ENCODE results near the gene TOR2A. TPM values are rescaled to one million over a fixed set of nuclear protein-coding genes. Genes with fewer than 3 reads are reported as not detected.

Gene TOR2A
- total and polyA plus RNA-seq, 2 experiments from 2014 or later = 16.8 to 28.8 TPM

DNA sequence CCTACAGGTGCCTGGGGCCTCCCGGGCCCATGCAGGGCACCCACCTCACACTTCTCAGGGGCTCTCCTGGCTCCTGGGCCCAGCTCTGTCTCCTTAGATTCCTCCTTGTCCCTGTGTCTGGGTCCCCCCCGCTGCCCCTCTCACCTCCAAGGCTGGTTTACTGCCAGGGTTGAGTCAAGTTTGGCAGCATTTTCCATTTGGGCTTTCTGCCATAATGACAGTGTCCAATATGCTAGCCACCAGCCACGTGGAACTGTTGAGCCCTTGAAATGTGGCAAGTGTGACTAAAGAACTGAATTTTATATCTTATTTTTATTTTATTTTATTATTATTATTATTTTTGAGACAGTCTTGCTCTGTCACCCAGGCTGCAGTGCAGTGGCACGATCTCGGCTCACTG lies 17.3 kb downstream of the TOR2A start:
- Histone ChIP-seq H3K4me3 (no peak overlapping the region), H3K79me2 (no peaks in the 10 kb centered on the region), H3K4me2 (no peak overlapping the region), H3K4me1 (ENCODE audit: insufficient read depth) (no peaks in the 10 kb centered on the region), H3K27me3 (no peaks in the 10 kb centered on the region), H3K27ac (no peak overlapping the region), H3K9me3 (ENCODE audit: low read depth) (no peaks in the 10 kb centered on the region), H2AFZ (no peak overlapping the region), H4K20me1 (ENCODE audit: insufficient read depth, poor library complexity, severe bottlenecking) (no peaks in the 10 kb centered on the region), H3K9me2 (replicated peaks; ENCODE audit: insufficient read depth) (no peaks in the 10 kb centered on the region), H3K36me3 (replicated peaks; ENCODE audit: insufficient read depth, low read depth) (no peaks in the 10 kb centered on the region)
- no peak for TF ChIP-seq CTCF (IDR thresholded peaks at IDR 0.05; ENCODE audit: poor library complexity)
- TF ChIP-seq EZH2phosphoT487 (IDR thresholded peaks at IDR 0.05; ENCODE audit: low read depth, severe bottlenecking, unreplicated experiment) = no peak
- TF ChIP-seq EZH2 (IDR thresholded peaks at IDR 0.05; ENCODE audit: borderline replicate concordance) = no peak
- DNase-seq (ENCODE audit: low spot score) = no peak
- 94% methylated on average over 5 of the region's 5 CpGs for WGBS (ENCODE audit: low lambda C conversion rate, missing lambda C conversion rate)

GRCh38 chr9:127716412-127716811 lies 18.7 kb downstream of the TOR2A start:
- H3K36me3 ChIP-seq (replicated peaks; ENCODE audit: insufficient read depth, low read depth) = no peaks in the 10 kb centered on the region
- peak overlapping the region; percentile 69 for H3K27ac ChIP-seq
- peak overlapping the region; percentile 96 for H3K4me2 ChIP-seq
- no peaks in the 10 kb centered on the region for H4K20me1 ChIP-seq (ENCODE audit: insufficient read depth, poor library complexity, severe bottlenecking)
- no peaks in the 10 kb centered on the region for H3K4me1 ChIP-seq (ENCODE audit: insufficient read depth)
- no peak for DNase-seq (ENCODE audit: low spot score)
- no peaks in the 10 kb centered on the region for H3K27me3 ChIP-seq
- H3K9me2 ChIP-seq (replicated peaks; ENCODE audit: insufficient read depth) = no peaks in the 10 kb centered on the region
- WGBS (ENCODE audit: low lambda C conversion rate, missing lambda C conversion rate) = 90% methylated on average over 7 of the region's 9 CpGs
- no peak overlapping the region for H2AFZ ChIP-seq
- H3K79me2 ChIP-seq = no peaks in the 10 kb centered on the region
- no peak overlapping the region for H3K4me3 ChIP-seq
- TF ChIP-seq EZH2 (IDR thresholded peaks at IDR 0.05; ENCODE audit: borderline replicate concordance) (no peak), EZH2phosphoT487 (IDR thresholded peaks at IDR 0.05; ENCODE audit: low read depth, severe bottlenecking, unreplicated experiment) (no peak), CTCF (IDR thresholded peaks at IDR 0.05; ENCODE audit: poor library complexity) (no peak)
- no peaks in the 10 kb centered on the region for H3K9me3 ChIP-seq (ENCODE audit: low read depth)

GRCh38 chr9:127715470-127716337 lies 19.4 kb downstream of the TOR2A start, which contains the start of the genes PTRH1 and TTC16:
TSS of gene PTRH1 (minus strand) at chr9:127715663. CDS start at chr9:127715639, 24 bp downstream.
TSS of gene TTC16 (plus strand) at chr9:127716079. CDS start at chr9:127716146, 67 bp downstream.
- H3K27me3 ChIP-seq = no peaks in the 10 kb centered on the region
- H3K4me3 ChIP-seq = peak within 1 kb of the TSS; percentile 46
- peak within 1 kb of the TSS; percentile 96 for H3K4me2 ChIP-seq
- H4K20me1 ChIP-seq (ENCODE audit: insufficient read depth, poor library complexity, severe bottlenecking) = no peaks in the 10 kb centered on the region
- peak within 1 kb of the TSS; percentile 62 for H2AFZ ChIP-seq
- 7% methylated on average over 62 of the region's 65 CpGs for WGBS (ENCODE audit: low lambda C conversion rate, missing lambda C conversion rate)
- H3K27ac ChIP-seq = peak within 1 kb of the TSS; percentile 69
- H3K9me2 ChIP-seq (replicated peaks; ENCODE audit: insufficient read depth) = no peaks in the 10 kb centered on the region
- no peaks in the 10 kb centered on the region for H3K4me1 ChIP-seq (ENCODE audit: insufficient read depth)
- TF ChIP-seq EZH2 (IDR thresholded peaks at IDR 0.05; ENCODE audit: borderline replicate concordance) (no peak), CTCF (IDR thresholded peaks at IDR 0.05; ENCODE audit: poor library complexity) (no peak)
- DNase-seq (ENCODE audit: low spot score) = peak; percentile 97
- no peaks in the 10 kb centered on the region for H3K9me3 ChIP-seq (ENCODE audit: low read depth)
- H3K36me3 ChIP-seq (replicated peaks; ENCODE audit: insufficient read depth, low read depth) = no peaks in the 10 kb centered on the region
- no peaks in the 10 kb centered on the region for H3K79me2 ChIP-seq

Data from hepatocyte (in vitro differentiated cells).